Measurements from ENCODE around the gene FKRP.

The FKRP gene

DNA sequence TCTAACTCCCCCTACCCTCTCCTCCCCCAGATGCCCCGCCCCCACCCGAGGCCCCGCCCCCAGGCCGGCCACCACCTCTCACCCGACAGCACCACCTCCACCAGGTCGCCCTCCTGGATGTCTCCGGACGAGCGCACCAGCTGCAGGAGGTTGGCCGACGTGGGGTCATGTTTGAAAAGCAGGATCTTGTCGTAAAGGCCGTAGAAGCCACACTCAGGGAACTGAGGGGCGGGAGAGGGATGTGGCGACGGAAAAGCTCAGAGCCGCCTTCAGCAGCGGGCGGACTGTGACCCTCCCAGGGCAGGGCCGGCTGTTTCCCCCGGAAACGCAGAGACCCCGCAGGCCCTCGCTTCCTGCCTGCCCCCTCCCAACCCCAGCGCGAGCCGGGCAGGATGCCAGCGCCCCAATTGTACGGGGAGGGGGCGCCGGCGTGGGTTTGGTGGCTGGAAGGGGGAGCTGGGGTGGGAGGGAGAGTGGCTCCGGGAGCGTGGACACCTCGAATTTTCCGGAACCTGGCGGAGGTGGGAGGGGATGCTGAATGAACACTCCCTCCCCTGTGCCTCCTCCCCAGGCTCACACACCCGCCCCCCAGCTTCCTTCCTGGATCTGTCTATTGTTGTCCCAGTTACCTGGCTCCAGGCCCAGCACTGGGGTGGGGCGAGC lies 31.9 kb upstream of the FKRP start:
- H3K36me3 ChIP-seq (ENCODE audit: control insufficient read depth in 1 of 2, insufficient read depth in 2 of 2, low read length in 2 of 2), result peaks cover 6 to 14% of the 10 kb centered on the region in 2 donors
- peak overlapping the region; percentile 94 for H3K27ac ChIP-seq (ENCODE audit: low read depth, low read length)
- H3K4me3 ChIP-seq (ENCODE audit: low read depth in 1 of 2, low read length in 2 of 2), result peak overlapping the region; percentile 69 to 92
- H3K9ac ChIP-seq (ENCODE audit: low read depth in 1 of 2, low read length in 2 of 2), result peak overlapping the region; percentile 61 to 65
- H3K4me1 ChIP-seq (ENCODE audit: control insufficient read depth in 1 of 2, insufficient read depth in 2 of 2, low read length in 2 of 2), result peaks cover 18 to 28% of the 10 kb centered on the region in 2 donors
- H3K27me3 ChIP-seq (ENCODE audit: control insufficient read depth in 1 of 2, insufficient read depth in 2 of 2, low read length in 2 of 2), result no peaks in the 10 kb centered on the region
- H3K9me3 ChIP-seq (ENCODE audit: control insufficient read depth in 1 of 2, low read length in 2 of 2), result no peaks in the 10 kb centered on the region

DNA sequence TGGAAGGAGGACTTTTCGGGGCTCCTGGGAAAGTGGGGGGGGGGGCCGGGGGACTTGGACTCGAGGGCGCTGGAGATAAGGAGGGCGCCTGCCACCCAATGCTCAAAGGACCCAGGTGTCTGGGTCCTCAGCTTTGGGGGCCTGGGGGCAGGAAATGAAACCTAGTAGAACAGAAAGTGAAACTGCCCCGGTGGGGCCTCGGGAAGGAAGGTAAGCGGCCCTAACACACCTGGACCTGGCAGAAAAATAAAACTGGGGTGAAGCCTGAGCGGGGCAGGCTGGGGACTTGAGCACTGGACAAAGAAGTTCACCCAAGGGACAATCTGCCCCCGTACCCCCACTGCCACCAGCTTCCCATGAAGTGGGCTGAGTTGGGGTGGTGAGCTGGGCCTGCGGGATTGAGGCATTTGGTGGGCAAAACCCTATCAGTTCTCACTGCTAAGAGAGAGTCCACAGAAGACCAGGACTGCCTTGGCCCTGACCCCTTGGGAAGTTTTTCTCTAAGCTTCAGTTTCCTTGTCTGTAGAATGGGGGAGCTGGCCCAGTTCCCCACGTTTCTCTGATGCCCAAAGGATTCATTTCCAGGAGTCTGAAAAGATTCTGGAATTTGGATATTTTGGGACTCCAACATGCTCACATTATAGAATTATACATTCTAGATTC lies 31.3 kb upstream of the FKRP start:
- no peaks in the 10 kb centered on the region for H3K27me3 ChIP-seq (ENCODE audit: control insufficient read depth in 1 of 2, insufficient read depth in 2 of 2, low read length in 2 of 2)
- peaks cover 6 to 12% of the 10 kb centered on the region in 2 donors for H3K36me3 ChIP-seq (ENCODE audit: control insufficient read depth in 1 of 2, insufficient read depth in 2 of 2, low read length in 2 of 2)
- H3K9me3 ChIP-seq (ENCODE audit: control insufficient read depth in 1 of 2, low read length in 2 of 2), result no peaks in the 10 kb centered on the region
- H3K4me1 ChIP-seq (ENCODE audit: control insufficient read depth in 1 of 2, insufficient read depth in 2 of 2, low read length in 2 of 2), result peaks cover 18 to 34% of the 10 kb centered on the region in 2 donors
- H3K9ac ChIP-seq (ENCODE audit: low read depth in 1 of 2, low read length in 2 of 2), result peak overlapping the region; percentile 72 to 95
- H3K4me3 ChIP-seq (ENCODE audit: low read depth in 1 of 2, low read length in 2 of 2), result peak overlapping the region; percentile 87 to 92
- peak overlapping the region; percentile 94 for H3K27ac ChIP-seq (ENCODE audit: low read depth, low read length)

DNA sequence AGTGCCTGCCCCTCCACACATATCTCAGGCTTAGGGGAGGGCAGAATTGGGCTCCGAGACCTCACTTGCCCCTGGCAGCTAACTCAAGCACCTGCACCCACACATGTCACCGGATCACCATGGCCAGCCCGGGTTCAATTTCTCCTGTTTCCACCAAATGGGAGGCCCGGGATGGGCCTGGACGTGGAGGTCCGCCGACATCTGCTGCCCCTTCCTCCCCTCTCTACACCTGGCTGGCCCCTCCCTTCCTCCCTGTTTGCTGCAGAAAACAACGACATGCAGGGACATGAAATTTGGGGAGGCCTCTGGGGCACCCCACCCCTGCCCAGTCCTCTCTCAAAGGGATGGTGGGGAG lies 30.3 kb upstream of the FKRP start:
- H3K9me3 ChIP-seq (ENCODE audit: control insufficient read depth in 1 of 2, low read length in 2 of 2), result no peaks in the 10 kb centered on the region
- H3K9ac ChIP-seq (ENCODE audit: low read depth in 1 of 2, low read length in 2 of 2), result peak overlapping the region; percentile 72 to 95
- H3K27me3 ChIP-seq (ENCODE audit: control insufficient read depth in 1 of 2, insufficient read depth in 2 of 2, low read length in 2 of 2), result no peaks in the 10 kb centered on the region
- peak overlapping the region; percentile 87 to 92 for H3K4me3 ChIP-seq (ENCODE audit: low read depth in 1 of 2, low read length in 2 of 2)
- H3K36me3 ChIP-seq (ENCODE audit: control insufficient read depth in 1 of 2, insufficient read depth in 2 of 2, low read length in 2 of 2), result peaks cover 0 to 12% of the 10 kb centered on the region in 2 donors
- H3K27ac ChIP-seq (ENCODE audit: low read depth, low read length), result peak overlapping the region; percentile 39
- H3K4me1 ChIP-seq (ENCODE audit: control insufficient read depth in 1 of 2, insufficient read depth in 2 of 2, low read length in 2 of 2), result peaks cover 18 to 34% of the 10 kb centered on the region in 2 donors

DNA sequence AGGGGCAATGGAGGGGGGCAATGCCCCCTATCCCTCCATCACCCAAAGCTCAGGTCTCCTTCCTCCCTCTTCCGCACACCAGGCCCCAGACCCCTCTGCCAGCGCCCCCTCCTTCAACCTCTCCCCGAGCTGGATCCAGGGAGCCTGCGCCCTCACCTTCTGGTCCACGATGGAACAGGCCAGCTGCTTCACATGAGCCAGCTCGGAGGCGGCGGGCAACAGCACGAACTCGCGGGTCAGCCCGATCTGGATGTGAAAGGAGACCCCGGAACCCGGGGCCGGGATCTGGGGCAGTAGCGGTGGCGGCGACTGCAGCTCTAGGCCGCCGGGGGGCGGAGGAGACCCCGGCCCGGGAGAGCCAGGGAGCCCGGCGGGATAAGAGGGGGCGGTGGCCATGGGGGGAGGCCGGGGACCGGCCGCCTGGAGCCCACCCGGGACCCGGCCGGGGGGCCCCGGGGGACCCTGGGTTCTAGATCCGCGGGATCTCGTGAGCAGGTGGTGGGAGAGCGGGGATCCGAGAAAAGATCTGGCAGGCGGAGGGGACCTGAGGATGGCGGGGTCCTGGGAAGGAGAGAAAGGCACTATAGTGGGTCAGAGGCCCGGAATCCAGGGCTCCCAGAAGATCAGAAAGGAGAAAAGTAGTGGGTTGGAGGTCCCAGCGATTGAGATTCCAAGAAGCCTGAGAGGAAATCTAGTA lies 29.7 kb upstream of the FKRP start:
- Histone ChIP-seq H3K27me3 (ENCODE audit: control insufficient read depth in 1 of 2, insufficient read depth in 2 of 2, low read length in 2 of 2) (no peaks in the 10 kb centered on the region), H3K36me3 (ENCODE audit: control insufficient read depth in 1 of 2, insufficient read depth in 2 of 2, low read length in 2 of 2) (peaks cover 0 to 14% of the 10 kb centered on the region in 2 donors), H3K9ac (ENCODE audit: low read depth in 1 of 2, low read length in 2 of 2) (peak overlapping the region; percentile 72 to 95), H3K4me1 (ENCODE audit: control insufficient read depth in 1 of 2, insufficient read depth in 2 of 2, low read length in 2 of 2) (peaks cover 18 to 34% of the 10 kb centered on the region in 2 donors), H3K4me3 (ENCODE audit: low read depth in 1 of 2, low read length in 2 of 2) (peak overlapping the region; percentile 87 to 92), H3K27ac (ENCODE audit: low read depth, low read length) (peak overlapping the region; percentile 70), H3K9me3 (ENCODE audit: control insufficient read depth in 1 of 2, low read length in 2 of 2) (no peaks in the 10 kb centered on the region)

DNA sequence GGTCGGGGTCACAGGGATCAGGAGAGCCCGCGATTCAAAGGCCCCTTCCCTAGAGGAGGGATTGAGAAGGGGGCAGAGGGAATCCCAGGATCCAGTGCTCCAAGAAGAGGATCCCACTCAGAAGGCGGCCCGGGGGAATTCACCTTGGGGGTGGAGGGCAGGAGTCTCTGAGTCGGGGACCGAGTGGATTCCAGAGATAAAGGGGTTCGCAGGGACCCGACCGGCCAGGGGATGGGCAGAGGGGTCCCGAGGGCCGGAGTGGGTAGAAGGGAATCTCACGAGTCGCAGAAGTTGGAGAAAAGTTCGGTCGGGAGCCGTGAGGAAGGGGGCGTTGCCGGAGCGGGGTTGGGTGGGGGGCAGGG lies 29.2 kb upstream of the FKRP start:
- no peaks in the 10 kb centered on the region for H3K9me3 ChIP-seq (ENCODE audit: control insufficient read depth in 1 of 2, low read length in 2 of 2)
- H3K4me3 ChIP-seq (ENCODE audit: low read depth in 1 of 2, low read length in 2 of 2), result peak overlapping the region; percentile 87 to 92
- peaks cover 18 to 34% of the 10 kb centered on the region in 2 donors for H3K4me1 ChIP-seq (ENCODE audit: control insufficient read depth in 1 of 2, insufficient read depth in 2 of 2, low read length in 2 of 2)
- peaks cover 5 to 18% of the 10 kb centered on the region in 2 donors for H3K36me3 ChIP-seq (ENCODE audit: control insufficient read depth in 1 of 2, insufficient read depth in 2 of 2, low read length in 2 of 2)
- H3K9ac ChIP-seq (ENCODE audit: low read depth in 1 of 2, low read length in 2 of 2), result peak overlapping the region; percentile 72 to 95
- peak overlapping the region; percentile 70 for H3K27ac ChIP-seq (ENCODE audit: low read depth, low read length)
- H3K27me3 ChIP-seq (ENCODE audit: control insufficient read depth in 1 of 2, insufficient read depth in 2 of 2, low read length in 2 of 2), result no peaks in the 10 kb centered on the region

DNA sequence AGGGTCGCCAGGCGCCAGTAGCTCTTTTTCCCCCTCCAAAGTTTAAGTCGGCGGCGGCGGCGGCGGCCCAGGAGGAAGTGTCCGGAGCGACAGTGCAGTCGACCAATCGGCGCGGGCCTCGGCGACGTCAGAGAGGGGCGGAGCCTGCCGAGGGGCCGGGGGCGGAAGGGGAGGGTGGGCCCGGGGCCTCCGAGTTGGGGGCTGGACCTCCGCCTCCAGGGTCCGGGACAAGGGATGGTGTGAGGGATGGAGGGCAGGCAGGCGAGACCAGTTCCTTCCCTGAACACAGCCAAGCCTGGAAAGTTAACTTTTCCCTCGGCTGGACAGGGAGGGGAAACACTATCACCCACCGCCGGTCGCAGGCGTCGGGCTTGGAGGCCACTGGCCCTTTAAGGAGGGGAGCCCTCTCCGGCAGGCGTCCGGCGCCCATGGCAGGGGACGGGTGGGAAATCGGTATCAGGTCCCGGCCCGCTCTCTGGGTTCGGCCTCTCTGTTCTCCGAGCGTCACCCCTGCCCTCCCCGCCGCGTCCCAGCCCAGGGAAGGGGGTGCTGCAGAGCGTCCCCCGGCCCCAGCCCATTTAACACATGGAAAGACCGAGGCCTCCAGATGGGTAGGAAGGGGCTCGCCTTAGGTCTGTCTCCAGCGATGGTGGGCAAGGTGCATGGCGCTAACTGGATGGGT lies 28.7 kb upstream of the FKRP start, which contains the start of gene PRKD2:
Gene PRKD2, minus strand, starts transcription at position 81 of the 682 bp plus-strand sequence. CDS start 744 bp downstream, outside the sequence.
- peak within 1 kb of the TSS; percentile 79 to 95 for H3K9ac ChIP-seq (ENCODE audit: low read depth in 1 of 2, low read length in 2 of 2)
- H3K27me3 ChIP-seq (ENCODE audit: control insufficient read depth in 1 of 2, insufficient read depth in 2 of 2, low read length in 2 of 2), result no peaks in the 10 kb centered on the region
- H3K36me3 ChIP-seq (ENCODE audit: control insufficient read depth in 1 of 2, insufficient read depth in 2 of 2, low read length in 2 of 2), result peaks cover 10 to 22% of the 10 kb centered on the region in 2 donors
- H3K9me3 ChIP-seq (ENCODE audit: control insufficient read depth in 1 of 2, low read length in 2 of 2), result no peaks in the 10 kb centered on the region
- H3K4me1 ChIP-seq (ENCODE audit: control insufficient read depth in 1 of 2, insufficient read depth in 2 of 2, low read length in 2 of 2), result peaks cover 18 to 34% of the 10 kb centered on the region in 2 donors
- peak within 1 kb of the TSS; percentile 87 to 92 for H3K4me3 ChIP-seq (ENCODE audit: low read depth in 1 of 2, low read length in 2 of 2)
- peak within 1 kb of the TSS; percentile 70 for H3K27ac ChIP-seq (ENCODE audit: low read depth, low read length)

DNA sequence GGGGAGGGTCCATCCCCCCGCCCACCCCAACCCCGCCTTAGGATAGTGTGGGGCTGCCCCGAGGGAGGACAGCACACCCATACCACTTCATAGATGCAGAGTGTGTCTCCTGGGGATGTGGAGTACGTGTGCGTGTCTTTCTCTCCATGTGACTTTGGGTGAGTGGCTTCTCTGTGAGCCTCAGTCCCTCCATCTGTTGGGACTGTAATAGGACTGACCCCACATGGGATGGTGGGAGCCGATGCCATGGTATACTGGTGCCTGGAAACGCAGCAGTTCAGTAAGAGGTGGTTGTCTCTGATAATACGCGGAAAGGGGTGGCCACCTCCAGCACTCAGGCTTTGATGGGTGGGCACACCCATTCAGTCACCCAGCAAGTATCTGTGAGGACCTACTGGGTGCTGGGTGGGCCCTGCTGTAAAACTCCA lies 28.1 kb upstream of the FKRP start:
- Histone ChIP-seq H3K27ac (ENCODE audit: low read depth, low read length) (no peak overlapping the region), H3K36me3 (ENCODE audit: control insufficient read depth in 1 of 2, insufficient read depth in 2 of 2, low read length in 2 of 2) (peaks cover 11 to 28% of the 10 kb centered on the region in 2 donors), H3K27me3 (ENCODE audit: control insufficient read depth in 1 of 2, insufficient read depth in 2 of 2, low read length in 2 of 2) (no peaks in the 10 kb centered on the region), H3K9me3 (ENCODE audit: control insufficient read depth in 1 of 2, low read length in 2 of 2) (no peaks in the 10 kb centered on the region), H3K4me1 (ENCODE audit: control insufficient read depth in 1 of 2, insufficient read depth in 2 of 2, low read length in 2 of 2) (peaks cover 18 to 34% of the 10 kb centered on the region in 2 donors), H3K9ac (ENCODE audit: low read depth in 1 of 2, low read length in 2 of 2) (peak overlapping the region; percentile 79 to 95), H3K4me3 (ENCODE audit: low read depth in 1 of 2, low read length in 2 of 2) (peak overlapping the region; percentile 87 to 92)

DNA sequence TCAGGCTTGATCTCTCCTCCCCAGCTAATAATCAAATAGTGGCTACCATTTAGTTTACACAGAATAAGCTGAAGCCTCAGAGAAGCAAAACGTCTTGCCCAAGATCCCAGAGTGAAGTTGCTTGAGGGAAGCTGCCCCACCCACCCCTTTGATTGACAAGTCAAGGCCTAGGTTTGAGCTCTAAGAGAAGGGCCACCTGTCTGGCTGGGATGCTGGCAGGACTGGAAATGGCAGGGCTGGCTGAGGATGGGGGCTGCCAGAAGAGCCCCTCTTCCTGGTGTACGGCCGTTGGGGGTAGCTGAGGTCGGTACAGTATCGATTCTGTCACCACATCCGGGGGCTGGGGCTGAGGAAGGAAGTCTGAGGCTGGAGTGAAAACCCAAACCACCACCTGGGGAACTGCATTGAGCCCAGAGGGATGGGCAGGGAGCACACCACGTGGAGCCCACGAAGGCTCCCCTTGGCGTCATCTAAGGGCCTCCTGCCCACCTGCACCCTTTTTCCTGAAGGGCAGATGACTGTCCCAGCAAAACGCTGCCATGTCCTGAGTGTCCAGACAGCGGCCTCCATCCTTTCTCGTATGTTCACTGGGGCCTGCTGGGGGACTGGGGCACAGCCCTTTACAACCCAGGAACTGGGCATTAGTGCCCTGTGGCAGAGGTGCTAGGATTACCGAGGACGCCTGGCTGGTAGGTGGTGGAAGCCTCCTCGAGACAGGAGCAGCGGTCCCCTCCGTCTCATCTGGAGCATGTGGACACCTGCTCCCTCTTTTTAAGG lies 27.5 kb upstream of the FKRP start:
- H3K4me3 ChIP-seq (ENCODE audit: low read depth in 1 of 2, low read length in 2 of 2), result peak overlapping the region; percentile 87 to 92

DNA sequence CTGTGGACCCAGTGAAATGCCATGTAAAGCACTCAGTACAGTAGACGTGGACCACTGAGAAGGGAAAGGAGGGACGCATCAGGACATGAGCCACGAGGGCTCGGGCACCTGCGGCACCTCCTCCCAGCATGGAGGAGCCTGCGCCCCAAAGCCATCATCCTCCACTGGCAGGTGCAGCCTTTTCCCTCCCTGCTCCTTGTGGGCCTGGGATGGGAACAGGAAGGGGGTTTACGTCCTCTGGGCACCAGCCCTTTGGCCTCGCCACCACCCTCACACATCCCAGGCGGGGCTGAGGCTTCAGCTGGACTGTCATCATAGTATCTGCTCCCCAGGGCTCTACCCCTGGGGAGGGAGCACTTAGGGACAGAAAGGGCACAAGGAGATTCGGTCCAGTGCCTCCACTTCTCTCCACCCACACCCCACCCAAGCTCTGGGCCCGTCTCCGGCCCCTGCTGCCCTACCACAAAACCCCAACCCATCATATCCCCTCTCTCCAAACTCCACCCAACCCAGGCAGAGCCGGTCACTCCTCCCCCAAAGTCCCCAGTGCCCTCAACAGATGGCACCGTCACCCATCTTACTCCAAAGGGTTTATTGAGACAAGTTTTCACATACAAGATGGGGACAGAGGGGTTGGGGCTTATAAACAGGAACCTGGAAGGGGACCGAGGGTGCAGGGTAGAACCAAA lies 26.8 kb upstream of the FKRP start:
- Histone ChIP-seq H3K36me3 (ENCODE audit: control insufficient read depth in 1 of 2, insufficient read depth in 2 of 2, low read length in 2 of 2) (peaks cover 11 to 40% of the 10 kb centered on the region in 2 donors), H3K27ac (ENCODE audit: low read depth, low read length) (no peak overlapping the region)

More for the DNA sequence above, 27.5 kb upstream of the FKRP start:
- Histone ChIP-seq H3K4me1 (ENCODE audit: control insufficient read depth in 1 of 2, insufficient read depth in 2 of 2, low read length in 2 of 2) (peaks cover 18 to 34% of the 10 kb centered on the region in 2 donors), H3K27me3 (ENCODE audit: control insufficient read depth in 1 of 2, insufficient read depth in 2 of 2, low read length in 2 of 2) (no peaks in the 10 kb centered on the region), H3K9ac (ENCODE audit: low read depth in 1 of 2, low read length in 2 of 2) (peak overlapping the region; percentile 79 to 95), H3K9me3 (ENCODE audit: control insufficient read depth in 1 of 2, low read length in 2 of 2) (no peaks in the 10 kb centered on the region), H3K36me3 (ENCODE audit: control insufficient read depth in 1 of 2, insufficient read depth in 2 of 2, low read length in 2 of 2) (peaks cover 11 to 34% of the 10 kb centered on the region in 2 donors), H3K27ac (ENCODE audit: low read depth, low read length) (no peak overlapping the region)

More for the DNA sequence above, 26.8 kb upstream of the FKRP start:
- H3K9me3 ChIP-seq (ENCODE audit: control insufficient read depth in 1 of 2, low read length in 2 of 2), result no peaks in the 10 kb centered on the region
- H3K4me3 ChIP-seq (ENCODE audit: low read depth in 1 of 2, low read length in 2 of 2), result no peak overlapping the region
- H3K27me3 ChIP-seq (ENCODE audit: control insufficient read depth in 1 of 2, insufficient read depth in 2 of 2, low read length in 2 of 2), result no peaks in the 10 kb centered on the region
- H3K4me1 ChIP-seq (ENCODE audit: control insufficient read depth in 1 of 2, insufficient read depth in 2 of 2, low read length in 2 of 2), result peaks cover 18 to 34% of the 10 kb centered on the region in 2 donors
- H3K9ac ChIP-seq (ENCODE audit: low read depth in 1 of 2, low read length in 2 of 2), result no peak overlapping the region

Data from duodenal mucosa (tissue), 2 donors.